Osteocyte (in vitro differentiated cells): ENCODE results near the gene ALOX15B. TPM values are rescaled to one million over a fixed set of nuclear protein-coding genes. Genes with fewer than 3 reads are reported as not detected.

Experiments used
- DNase-seq: peaks from one replicate; pipeline ENCODE4 v3.0.0; 2021; ENCODE audit warnings: mixed read lengths; ENCODE audit not compliant: unreplicated experiment; ENCODE audit errors: extremely low spot score
- H3K27ac Mint-ChIP-seq: one replicate; pipeline ENCODE4 v1.8.0; 2021; ENCODE audit warnings: mild to moderate bottlenecking, mixed read lengths; ENCODE audit not compliant: unreplicated experiment
- H3K27me3 Mint-ChIP-seq: one replicate; pipeline ENCODE4 v1.8.0; 2021; ENCODE audit warnings: mixed read lengths; ENCODE audit not compliant: unreplicated experiment
- H3K36me3 Mint-ChIP-seq: one replicate; pipeline ENCODE4 v1.8.0; 2021; ENCODE audit warnings: mixed read lengths; ENCODE audit not compliant: unreplicated experiment
- H3K4me1 Mint-ChIP-seq: one replicate; pipeline ENCODE4 v1.8.0; 2021; ENCODE audit warnings: mixed read lengths; ENCODE audit not compliant: unreplicated experiment
- H3K4me3 Mint-ChIP-seq: one replicate; pipeline ENCODE4 v1.8.0; 2021; ENCODE audit warnings: mild to moderate bottlenecking, moderate library complexity, mixed read lengths; ENCODE audit not compliant: unreplicated experiment
- H3K9me3 Mint-ChIP-seq: one replicate; pipeline ENCODE4 v1.8.0; 2021; ENCODE audit warnings: mixed read lengths; ENCODE audit not compliant: unreplicated experiment
- total RNA-seq: library from RNA; stranded (reverse); gene quantifications from 2 replicates; pipeline ENCODE4 v1.2.1, GENCODE V29; 2021
- TF ChIP-seq, protein P1 (sequence below): fragments of 200-600 bp; sonication (generic); IDR thresholded peaks from 2 replicates; pipeline ENCODE4 v1.5.0; 2021; ENCODE audit warnings: antibody characterized with exemption, mild to moderate bottlenecking, moderate library complexity

ALOX15B gene
- total RNA-seq, 1 donor from 2014 or later = not detected

- DNase-seq = no peak
- Mint-ChIP-seq H3K27ac (no peak overlapping the region), H3K4me1 (no peaks in the 10 kb centered on the region), H3K4me3 (no peak overlapping the region), H3K36me3 (no peaks in the 10 kb centered on the region), H3K27me3 (peaks cover 27% of the 10 kb centered on the region), H3K9me3 (no peaks in the 10 kb centered on the region)
- TF ChIP-seq, protein P1, sequence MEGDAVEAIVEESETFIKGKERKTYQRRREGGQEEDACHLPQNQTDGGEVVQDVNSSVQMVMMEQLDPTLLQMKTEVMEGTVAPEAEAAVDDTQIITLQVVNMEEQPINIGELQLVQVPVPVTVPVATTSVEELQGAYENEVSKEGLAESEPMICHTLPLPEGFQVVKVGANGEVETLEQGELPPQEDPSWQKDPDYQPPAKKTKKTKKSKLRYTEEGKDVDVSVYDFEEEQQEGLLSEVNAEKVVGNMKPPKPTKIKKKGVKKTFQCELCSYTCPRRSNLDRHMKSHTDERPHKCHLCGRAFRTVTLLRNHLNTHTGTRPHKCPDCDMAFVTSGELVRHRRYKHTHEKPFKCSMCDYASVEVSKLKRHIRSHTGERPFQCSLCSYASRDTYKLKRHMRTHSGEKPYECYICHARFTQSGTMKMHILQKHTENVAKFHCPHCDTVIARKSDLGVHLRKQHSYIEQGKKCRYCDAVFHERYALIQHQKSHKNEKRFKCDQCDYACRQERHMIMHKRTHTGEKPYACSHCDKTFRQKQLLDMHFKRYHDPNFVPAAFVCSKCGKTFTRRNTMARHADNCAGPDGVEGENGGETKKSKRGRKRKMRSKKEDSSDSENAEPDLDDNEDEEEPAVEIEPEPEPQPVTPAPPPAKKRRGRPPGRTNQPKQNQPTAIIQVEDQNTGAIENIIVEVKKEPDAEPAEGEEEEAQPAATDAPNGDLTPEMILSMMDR = no peak
These were observed 7.6 kb downstream of the ALOX15B start for GRCh38 chr17:8046306-8046928.

DNA sequence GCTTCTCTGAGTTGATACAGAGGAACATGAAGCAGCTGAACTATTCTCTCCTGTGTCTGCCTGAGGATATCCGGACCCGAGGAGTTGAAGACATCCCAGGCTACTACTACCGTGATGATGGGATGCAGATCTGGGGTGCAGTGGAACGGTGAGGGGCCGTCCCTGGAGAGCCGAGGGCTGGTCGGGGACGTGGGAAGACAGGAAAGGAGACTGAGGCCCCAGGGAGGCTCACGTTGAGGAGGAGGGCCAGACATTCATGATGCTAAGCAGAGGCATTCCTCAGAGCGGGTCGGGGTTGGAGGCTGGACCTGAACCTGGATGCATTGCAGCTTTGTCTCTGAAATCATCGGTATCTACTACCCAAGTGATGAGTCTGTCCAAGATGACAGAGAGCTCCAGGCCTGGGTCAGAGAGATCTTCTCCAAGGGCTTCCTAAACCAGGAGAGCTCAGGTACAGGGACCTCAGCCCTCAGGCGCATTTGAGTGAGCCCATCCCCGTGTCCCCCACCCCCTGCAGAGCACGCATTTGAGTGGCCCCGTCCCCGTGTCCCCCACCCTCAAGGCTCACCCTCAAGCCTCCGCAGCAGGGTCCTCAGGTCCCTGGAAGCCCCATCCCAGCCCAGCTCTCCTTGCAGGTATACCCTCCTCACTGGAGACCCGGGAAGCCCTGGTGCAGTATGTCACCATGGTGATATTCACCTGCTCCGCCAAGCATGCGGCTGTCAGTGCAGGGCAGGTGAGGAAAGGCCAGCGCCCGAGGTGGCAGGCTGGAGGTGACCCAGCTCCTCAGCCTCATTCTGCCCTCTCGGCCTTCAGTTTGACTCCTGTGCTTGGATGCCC is 8.3 kb downstream of the ALOX15B start:
- Mint-ChIP-seq H3K27me3 (peaks cover 34% of the 10 kb centered on the region), H3K27ac (no peak overlapping the region), H3K4me1 (no peaks in the 10 kb centered on the region), H3K36me3 (no peaks in the 10 kb centered on the region), H3K4me3 (no peak overlapping the region), H3K9me3 (no peaks in the 10 kb centered on the region)
- DNase-seq = no peak
- TF ChIP-seq, protein P1 = no peak

DNA sequence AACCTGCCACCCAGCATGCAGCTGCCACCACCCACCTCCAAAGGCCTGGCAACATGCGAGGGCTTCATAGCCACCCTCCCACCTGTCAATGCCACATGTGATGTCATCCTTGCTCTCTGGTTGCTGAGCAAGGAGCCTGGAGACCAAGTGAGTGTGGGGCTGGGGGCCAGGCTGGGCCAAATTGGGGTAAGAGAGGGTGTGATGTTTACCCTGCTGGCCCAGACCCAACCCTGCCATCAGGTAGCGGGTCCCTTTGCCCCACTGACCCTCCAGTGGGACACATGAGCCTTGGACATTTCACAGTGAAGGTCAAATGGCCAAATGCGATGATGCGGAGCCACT is 8.9 kb downstream of the ALOX15B start:
- Mint-ChIP-seq H3K4me1 (no peaks in the 10 kb centered on the region), H3K27me3 (peaks cover 34% of the 10 kb centered on the region), H3K36me3 (no peaks in the 10 kb centered on the region), H3K9me3 (no peaks in the 10 kb centered on the region), H3K4me3 (no peak overlapping the region), H3K27ac (no peak overlapping the region)
- TF ChIP-seq, protein P1 = no peak
- no peak for DNase-seq

DNA sequence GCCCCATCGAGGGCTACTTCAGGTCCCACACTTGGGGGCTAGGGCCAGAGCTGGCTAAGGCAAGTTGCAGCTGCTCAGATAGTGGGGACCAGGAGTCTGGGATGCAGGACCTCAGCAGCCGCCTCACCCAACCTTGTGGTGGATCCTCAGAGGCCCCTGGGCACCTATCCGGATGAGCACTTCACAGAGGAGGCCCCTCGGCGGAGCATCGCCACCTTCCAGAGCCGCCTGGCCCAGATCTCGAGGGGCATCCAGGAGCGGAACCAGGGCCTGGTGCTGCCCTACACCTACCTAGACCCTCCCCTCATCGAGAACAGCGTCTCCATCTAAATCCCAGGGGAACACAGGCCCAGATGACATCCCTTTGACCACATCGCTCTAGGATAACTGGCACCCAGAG is 9.4 kb downstream of the ALOX15B start:
- Mint-ChIP-seq H3K9me3 (no peaks in the 10 kb centered on the region), H3K36me3 (no peaks in the 10 kb centered on the region), H3K27ac (no peak overlapping the region), H3K27me3 (peaks cover 34% of the 10 kb centered on the region), H3K4me3 (no peak overlapping the region), H3K4me1 (no peaks in the 10 kb centered on the region)
- no peak for DNase-seq
- TF ChIP-seq, protein P1 = no peak

- Mint-ChIP-seq H3K27ac (no peak overlapping the region), H3K4me1 (no peaks in the 10 kb centered on the region), H3K4me3 (no peak overlapping the region), H3K36me3 (no peaks in the 10 kb centered on the region), H3K9me3 (no peaks in the 10 kb centered on the region), H3K27me3 (peaks cover 38% of the 10 kb centered on the region)
- TF ChIP-seq, protein P1 = no peak
- no peak for DNase-seq
These were observed 9.9 kb downstream of the ALOX15B start for GRCh38 chr17:8048736-8049135.
